Measurements from ENCODE around the gene RASGRF1. TPM values are rescaled to one million over a fixed set of nuclear protein-coding genes. Genes with fewer than 3 reads are reported as not detected.

The RASGRF1 gene
- total and polyA plus RNA-seq, 2 experiments from 2014 or later = 0.05 to 0.24 TPM

GRCh38 chr15:78928616-78929093 lies 161.9 kb downstream of the RASGRF1 start:
- no peak overlapping the region for H3K4me2 ChIP-seq
- no peak overlapping the region for H2AFZ ChIP-seq
- no peak overlapping the region for H3K27ac ChIP-seq (ENCODE audit: low read depth)
- no peaks in the 10 kb centered on the region for H3K79me2 ChIP-seq (replicated peaks; ENCODE audit: insufficient read depth)
- Mint-ChIP-seq H3K4me1 (peaks cover 4% of the 10 kb centered on the region; the same call in 2 of the 3 replicates), H3K27ac (no peak overlapping the region), H3K4me3 (no peak overlapping the region), H3K27me3 (ENCODE audit: insufficient read depth, low read depth, poor library complexity) (peaks cover 20% of the 10 kb centered on the region), H3K9me3 (no peaks in the 10 kb centered on the region; the same call in 2 of the 3 replicates), H3K36me3 (ENCODE audit: low read depth) (peaks cover 10% of the 10 kb centered on the region)
- no peaks in the 10 kb centered on the region for H3K4me1 ChIP-seq (ENCODE audit: insufficient read depth)
- no peak overlapping the region for H3K4me3 ChIP-seq
- DNase-seq (ENCODE audit: low spot score) = no peak
- H3K36me3 ChIP-seq (ENCODE audit: insufficient read depth) = no peaks in the 10 kb centered on the region
- no peaks in the 10 kb centered on the region for H3K27me3 ChIP-seq (ENCODE audit: insufficient read depth)
- no peaks in the 10 kb centered on the region for H3K9me2 ChIP-seq (ENCODE audit: insufficient read depth)
- TF ChIP-seq EZH2phosphoT487 (IDR thresholded peaks at IDR 0.05; ENCODE audit: unreplicated experiment) = no peak
- no peak for TF ChIP-seq CTCF (conservative IDR thresholded peaks at IDR 0.05; ENCODE audit: low read depth in 2 of 2)
- no peak for TF ChIP-seq STAT1 (IDR thresholded peaks at IDR 0.05; ENCODE audit: unreplicated experiment)
- TF ChIP-seq CREB1 (CRISPR knock-in tag; IDR thresholded peaks at IDR 0.05; ENCODE audit: low read depth) = no peak
- TF ChIP-seq REST (IDR thresholded peaks at IDR 0.05; ENCODE audit: unreplicated experiment) = no peak
- no peak for TF ChIP-seq ETS1 (IDR thresholded peaks at IDR 0.05)
- TF ChIP-seq ZNF462 (CRISPR knock-in tag; IDR thresholded peaks at IDR 0.05) = no peak
- TF ChIP-seq ZNF331 (CRISPR knock-in tag; IDR thresholded peaks at IDR 0.05; ENCODE audit: low read depth) = no peak
- no peak for TF ChIP-seq JUNB (IDR thresholded peaks at IDR 0.05; ENCODE audit: unreplicated experiment)
- no peak for TF ChIP-seq ZNF114 (CRISPR knock-in tag; IDR thresholded peaks at IDR 0.05)
- TF ChIP-seq POLR2AphosphoS5 (IDR thresholded peaks at IDR 0.05; ENCODE audit: low read depth) = no peak
- no peak for TF ChIP-seq EZH2 (IDR thresholded peaks at IDR 0.05; ENCODE audit: low read depth, unreplicated experiment)
- no peak for TF ChIP-seq NANOG (IDR thresholded peaks at IDR 0.05; ENCODE audit: borderline replicate concordance)
- no peaks in the 10 kb centered on the region for H3F3A ChIP-seq (replicated peaks; ENCODE audit: low read depth)
- no peak for ATAC-seq
- no peaks in the 10 kb centered on the region for H4K20me1 ChIP-seq (replicated peaks; ENCODE audit: insufficient read depth)

Measured in GM23338 (cell line).